Measurements from ENCODE around the gene KPTN. TPM values are rescaled to one million over a fixed set of nuclear protein-coding genes. Genes with fewer than 3 reads are reported as not detected.

KPTN gene
- total RNA-seq, 6 donors from 2014 or later: 3.5 to 15.8 (median 7.4) TPM

GRCh38 chr19:47476438-47476972 lies 7.5 kb downstream of the KPTN start:
- no peak overlapping the region for H3K27ac ChIP-seq
- ATAC-seq (ENCODE audit: low FRiP score in 2 of 2) (no peak), DNase-seq (no peak)
- H3K4me3 ChIP-seq: no peak overlapping the region
- H3K9me3 ChIP-seq: no peaks in the 10 kb centered on the region
- H3K36me3 ChIP-seq: no peaks in the 10 kb centered on the region
- 93 to 98% methylated on average over 7 to 15 of the region's 17 CpGs for WGBS, 2 donors
- H3K4me1 ChIP-seq: peaks cover 0 to 17% (median 6%) of the 10 kb centered on the region in 4 donors
- H3K27me3 ChIP-seq: peaks cover 0 to 11% (median 5%) of the 10 kb centered on the region in 4 donors
- TF ChIP-seq CTCF (IDR thresholded peaks at IDR 0.05) (no peak), POLR2AphosphoS5 (IDR thresholded peaks at IDR 0.05) (no peak), EP300 (IDR thresholded peaks at IDR 0.05) (no peak), POLR2A (IDR thresholded peaks at IDR 0.05) (no peak)

GRCh38 chr19:47475465-47475864 lies 8.6 kb downstream of the KPTN start:
- Histone ChIP-seq H3K9me3 (no peaks in the 10 kb centered on the region), H3K27ac (no peak overlapping the region), H3K36me3 (no peaks in the 10 kb centered on the region), H3K27me3 (peaks cover 0 to 20% (median 10%) of the 10 kb centered on the region in 4 donors), H3K4me1 (peaks cover 0 to 21% (median 9%) of the 10 kb centered on the region in 4 donors), H3K4me3 (no peak overlapping the region)
- WGBS, 2 donors: 71 to 82% methylated on average over 9 of the region's 9 CpGs
- no peak for ATAC-seq (ENCODE audit: low FRiP score in 2 of 2)
- TF ChIP-seq CTCF (IDR thresholded peaks at IDR 0.05) (no peak), EP300 (IDR thresholded peaks at IDR 0.05) (no peak), POLR2A (IDR thresholded peaks at IDR 0.05) (no peak), POLR2AphosphoS5 (IDR thresholded peaks at IDR 0.05) (no peak)
- no peak for DNase-seq

GRCh38 chr19:47473336-47473735 lies 10.7 kb downstream of the KPTN start:
- peaks cover 0 to 29% (median 14%) of the 10 kb centered on the region in 4 donors for H3K27me3 ChIP-seq
- DNase-seq: no peak
- peaks cover 0 to 14% (median 7%) of the 10 kb centered on the region in 4 donors for H3K4me1 ChIP-seq
- no peaks in the 10 kb centered on the region for H3K9me3 ChIP-seq
- H3K4me3 ChIP-seq: no peak overlapping the region
- WGBS, 2 donors: 73 to 75% methylated on average over 4 to 10 of the region's 10 CpGs
- ATAC-seq (ENCODE audit: low FRiP score in 2 of 2): no peak
- no peak overlapping the region for H3K27ac ChIP-seq
- no peaks in the 10 kb centered on the region for H3K36me3 ChIP-seq
- no peak for TF ChIP-seq POLR2AphosphoS5 (IDR thresholded peaks at IDR 0.05)
- TF ChIP-seq POLR2A (IDR thresholded peaks at IDR 0.05): no peak
- no peak for TF ChIP-seq CTCF (IDR thresholded peaks at IDR 0.05)
- no peak for TF ChIP-seq EP300 (IDR thresholded peaks at IDR 0.05)

GRCh38 chr19:47471733-47472457 lies 12.1 kb downstream of the KPTN start, which contains the start of gene SLC8A2:
TSS of gene SLC8A2 (minus strand) at chr19:47471893. CDS start at chr19:47466403, 5,490 bp downstream.
- 5 to 10% methylated on average over 17 to 18 of the region's 29 CpGs for WGBS, 2 donors
- Histone ChIP-seq H3K9me3 (no peaks in the 10 kb centered on the region), H3K27me3 (peaks cover 0 to 32% (median 14%) of the 10 kb centered on the region in 4 donors), H3K27ac (no peak within 1 kb of the TSS), H3K4me1 (peaks cover 0 to 14% (median 7%) of the 10 kb centered on the region in 4 donors), H3K36me3 (no peaks in the 10 kb centered on the region), H3K4me3 (no peak within 1 kb of the TSS)
- no peak for TF ChIP-seq EP300 (IDR thresholded peaks at IDR 0.05)
- no peak for TF ChIP-seq POLR2AphosphoS5 (IDR thresholded peaks at IDR 0.05)
- TF ChIP-seq POLR2A (IDR thresholded peaks at IDR 0.05): no peak
- ATAC-seq (ENCODE audit: low FRiP score in 2 of 2) (peak in 1 of 2 donors; percentile 49), DNase-seq (peak; percentile 37 to 83)

- H3K4me1 ChIP-seq: peaks cover 0 to 14% (median 7%) of the 10 kb centered on the region in 4 donors
- H3K9me3 ChIP-seq: no peaks in the 10 kb centered on the region
- H3K27me3 ChIP-seq: peaks cover 0 to 32% (median 14%) of the 10 kb centered on the region in 4 donors
- no peak overlapping the region for H3K4me3 ChIP-seq
- 3 to 5% methylated on average over 4 to 6 of the region's 16 CpGs for WGBS, 2 donors
- no peak for DNase-seq
- peak in 1 of 2 donors; percentile 7 for ATAC-seq (ENCODE audit: low FRiP score in 2 of 2)
- TF ChIP-seq EP300 (IDR thresholded peaks at IDR 0.05) (no peak), POLR2AphosphoS5 (IDR thresholded peaks at IDR 0.05) (no peak), POLR2A (IDR thresholded peaks at IDR 0.05) (no peak), CTCF (IDR thresholded peaks at IDR 0.05) (no peak)
- no peak overlapping the region for H3K27ac ChIP-seq
- H3K36me3 ChIP-seq: no peaks in the 10 kb centered on the region
Observed at GRCh38 chr19:47471381-47471732, 12.7 kb downstream of the KPTN start.

All from upper lobe of left lung (tissue), 6 donors.